Right ventricle myocardium inferior (tissue), 1 donor: ENCODE measurements around the gene FUS. TPM values are rescaled to one million over a fixed set of nuclear protein-coding genes. Genes with fewer than 3 reads are reported as not detected.
A peak's percentile ranks its signal among the peaks of the same experiment; 100 is the strongest.
"Not testable (repeated sequence)": the region's sequence is repeated elsewhere in the genome, so short reads cannot be mapped to it uniquely, and the experiment has no call there.

Source experiments
- ATAC-seq: fragments of 200-7000 bp; cut with Tn5 transposase; one replicate; pipeline ENCODE4 v1.9.1; 2020; ENCODE audit warnings: mild to moderate bottlenecking, moderate library complexity
- DNase-seq: peaks from one replicate; pipeline ENCODE4 v3.0.0; 2021; ENCODE audit errors: missing footprints
- intact Hi-C: fragments of 100-400 bp; cut with DNase I; formaldehyde crosslinking; loops from one replicate; pipeline ENCODE4 v1.11.0; 2022
- total RNA-seq: library from RNA; stranded (reverse); fragmentation: NEBNext Ultra II Directional; extraction: Animal tissue kit (Norgen Biotek cat#: 25700); gene quantifications from one replicate; pipeline ENCODE4 v1.2.1, GENCODE V29; 2021
- donor health status: DM: no; HTN: yes; CAD: no; lungs with severe emphysema.

The FUS gene
- total RNA-seq, 1 donor from 2014 or later = 86.8 TPM

DNA sequence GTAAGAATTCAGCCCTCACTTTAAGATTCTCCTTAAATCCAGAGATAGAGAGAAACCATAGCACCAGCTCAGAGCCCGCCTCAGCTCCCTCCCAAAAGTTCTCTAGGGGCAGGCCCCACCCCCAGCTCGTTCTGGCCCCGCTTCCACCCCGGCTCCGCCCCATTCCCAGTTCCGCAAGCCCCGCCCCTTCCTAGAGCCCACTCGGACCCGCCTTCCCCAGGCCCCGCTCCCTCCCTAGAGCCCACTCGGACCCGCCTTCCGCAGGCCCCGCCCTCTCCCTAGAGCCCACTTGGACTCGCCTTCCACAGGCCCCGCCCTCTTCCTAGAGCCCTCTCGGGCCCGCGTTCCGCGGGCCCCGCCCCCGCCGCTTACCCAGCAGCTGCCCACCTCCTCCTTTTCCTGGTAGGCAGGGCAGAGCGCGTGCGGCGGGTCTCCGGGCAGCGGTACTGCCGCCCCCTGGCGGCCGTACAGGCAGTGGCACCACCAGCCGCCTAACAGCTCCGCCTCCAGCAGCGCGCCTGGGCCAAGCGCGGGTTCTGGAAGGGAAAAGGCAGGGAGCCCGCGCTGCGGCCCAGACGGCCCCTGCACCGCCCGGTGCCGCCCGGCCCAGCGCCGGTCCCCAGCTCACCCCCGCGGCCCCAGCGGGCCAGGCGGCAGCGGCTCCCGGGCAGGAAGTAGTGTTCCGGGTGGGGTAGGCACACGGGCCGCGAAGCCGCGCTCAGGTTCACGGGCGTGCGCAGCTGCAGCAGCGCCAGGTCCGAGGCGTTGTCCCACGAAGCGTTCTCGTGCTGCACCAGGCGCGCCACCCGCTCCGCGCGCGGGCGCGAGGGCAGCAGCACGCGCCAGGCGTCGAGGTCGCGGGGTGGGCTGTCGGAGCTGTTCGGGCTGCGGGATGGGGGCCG is 37.6 kb upstream of the FUS start:
- DNase-seq (peak; percentile 99), ATAC-seq (peak; percentile 98)
- intact Hi-C loops = loop anchor here (1.0 to 2.0 kb wide), 4 partner anchors 36 to 157 kb away; partner anchors contain the start of genes HSD3B7, ZNF646 and ZNF668

DNA sequence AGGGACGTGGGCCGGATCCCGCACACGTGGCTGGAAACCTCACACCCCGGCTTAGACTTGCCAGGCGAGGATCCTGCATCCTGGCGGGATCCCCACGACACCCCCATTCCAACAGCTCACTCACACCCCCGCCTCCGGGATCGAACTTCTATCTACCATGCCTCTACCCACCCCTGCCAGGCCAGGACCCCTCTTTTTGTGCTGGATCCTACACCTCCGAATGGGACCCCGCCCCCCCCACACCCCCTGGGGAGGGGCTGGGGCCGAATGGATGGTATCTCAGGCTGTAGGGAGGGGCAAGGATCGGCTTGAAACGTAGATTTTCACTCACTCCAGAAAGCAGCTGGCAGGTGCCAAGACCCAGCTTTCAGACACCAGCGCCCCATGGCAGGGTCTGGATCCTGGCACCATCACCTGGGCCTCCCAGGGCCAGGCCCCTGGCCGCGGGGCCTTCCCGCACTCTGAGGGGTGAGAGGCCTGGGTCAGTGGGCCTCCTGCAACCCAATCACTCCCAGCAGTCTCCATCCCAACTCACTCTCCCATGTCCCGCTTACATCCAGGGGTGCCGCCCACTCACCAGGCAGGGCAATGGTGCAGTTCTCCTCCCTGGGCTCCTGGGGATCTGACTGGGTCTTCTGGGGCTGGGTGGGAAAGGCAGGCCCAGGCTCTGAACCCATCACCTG is 36.8 kb upstream of the FUS start:
- intact Hi-C loops = loop anchor here (2.0 kb wide), 1 partner anchor 36 kb away; no protein-coding TSS in a partner anchor
- DNase-seq (no peak), ATAC-seq (no peak)

DNA sequence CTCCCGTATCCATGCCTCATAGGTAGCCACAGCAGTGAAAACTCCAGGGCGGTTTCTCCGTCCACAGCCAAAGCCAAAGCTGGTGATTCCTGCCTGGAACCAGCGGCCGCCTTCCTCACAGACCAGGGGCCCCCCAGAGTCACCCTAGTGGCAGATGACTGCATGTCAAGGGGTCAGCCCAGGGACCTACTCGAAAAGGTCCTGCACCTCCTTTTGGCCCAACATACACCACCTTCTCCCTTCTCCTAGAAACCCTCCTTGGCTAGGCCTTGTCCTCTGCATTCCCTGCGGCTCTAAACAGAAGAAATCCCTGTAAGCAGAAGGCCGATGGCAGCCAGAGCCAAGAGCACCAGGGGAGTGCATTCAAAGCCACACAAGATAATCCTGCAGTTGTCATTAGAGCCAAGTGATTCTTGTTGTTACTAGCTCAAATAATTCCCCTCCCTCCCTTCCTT is 36.2 kb upstream of the FUS start:
- DNase-seq = no peak
- intact Hi-C loops = loop anchor here (2.0 kb wide), 1 partner anchor 35 kb away; no protein-coding TSS in a partner anchor
- no peak for ATAC-seq

DNA sequence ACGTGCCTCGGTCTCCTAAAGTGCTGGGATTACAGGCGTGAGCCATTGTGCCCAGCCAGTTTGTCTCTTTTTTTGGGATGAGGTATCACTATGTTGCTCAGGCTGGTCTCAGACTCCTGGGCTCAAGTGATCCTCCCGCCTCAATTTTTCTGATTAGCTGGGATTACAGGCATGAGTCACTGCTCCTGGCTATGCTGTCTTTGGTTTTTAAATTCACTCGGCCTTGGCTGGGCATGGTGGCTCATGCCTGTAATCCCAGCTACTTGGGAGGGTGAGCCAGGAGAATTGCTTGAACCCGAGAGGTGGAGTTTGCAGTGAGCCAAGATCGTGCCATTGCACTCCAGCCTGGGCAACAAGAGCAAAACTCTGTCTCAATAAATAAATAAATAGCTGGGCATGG is 35.5 kb upstream of the FUS start:
- DNase-seq, ATAC-seq, intact Hi-C loops: not testable (repeated sequence)

DNA sequence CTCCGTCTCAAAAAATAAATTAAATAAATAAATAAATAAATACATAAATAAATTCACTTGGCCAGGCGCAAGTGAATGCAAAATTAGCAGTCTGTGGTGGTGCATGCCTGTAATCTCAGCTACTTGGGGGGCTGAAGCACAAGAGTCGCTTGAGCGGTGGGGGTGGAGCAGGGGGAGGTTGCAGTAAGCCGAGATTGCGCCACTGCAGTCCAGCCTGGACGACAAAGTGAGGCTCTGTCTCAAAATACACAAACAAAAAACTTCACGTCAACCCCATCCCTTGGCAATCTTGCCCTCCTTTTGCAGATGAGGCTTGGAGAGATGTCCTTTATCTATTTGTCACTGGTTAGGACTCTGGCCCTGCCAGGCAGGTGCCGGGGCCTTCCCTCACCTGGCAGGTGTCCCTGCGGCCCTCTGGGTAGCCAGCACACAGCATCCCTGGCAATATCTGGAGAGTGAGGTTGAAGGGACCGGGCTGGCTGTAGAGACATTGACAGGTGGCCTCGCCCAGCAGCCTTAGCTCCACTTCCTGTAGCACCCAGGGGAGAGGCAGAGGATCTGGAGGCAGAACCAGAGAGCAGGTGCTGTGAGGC is 34.4 kb upstream of the FUS start:
- intact Hi-C loops = no loop called here
- no peak for ATAC-seq

DNA sequence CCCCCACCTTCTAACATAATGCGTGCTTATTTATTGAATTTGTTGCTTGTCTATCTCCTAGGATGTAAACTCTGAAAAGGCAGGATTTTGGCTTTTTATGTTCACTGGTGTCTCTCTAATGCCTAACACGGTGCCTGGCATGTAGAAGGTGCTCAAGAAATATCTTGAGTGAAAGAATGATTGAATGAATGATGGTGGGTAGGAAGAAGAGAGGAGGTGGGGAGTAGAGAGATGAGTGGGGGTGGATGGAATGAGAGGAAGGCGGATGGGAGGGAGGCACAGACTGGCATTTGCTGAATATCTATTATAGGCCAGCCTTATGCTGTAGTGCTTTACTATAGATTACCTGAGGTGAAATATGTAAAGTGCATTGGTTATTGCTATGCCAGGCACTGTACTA is 32.4 kb upstream of the FUS start:
- intact Hi-C loops = no loop called here
- no peak for ATAC-seq
- DNase-seq = no peak

More for the DNA sequence above, 34.4 kb upstream of the FUS start:
- DNase-seq = no peak

DNA sequence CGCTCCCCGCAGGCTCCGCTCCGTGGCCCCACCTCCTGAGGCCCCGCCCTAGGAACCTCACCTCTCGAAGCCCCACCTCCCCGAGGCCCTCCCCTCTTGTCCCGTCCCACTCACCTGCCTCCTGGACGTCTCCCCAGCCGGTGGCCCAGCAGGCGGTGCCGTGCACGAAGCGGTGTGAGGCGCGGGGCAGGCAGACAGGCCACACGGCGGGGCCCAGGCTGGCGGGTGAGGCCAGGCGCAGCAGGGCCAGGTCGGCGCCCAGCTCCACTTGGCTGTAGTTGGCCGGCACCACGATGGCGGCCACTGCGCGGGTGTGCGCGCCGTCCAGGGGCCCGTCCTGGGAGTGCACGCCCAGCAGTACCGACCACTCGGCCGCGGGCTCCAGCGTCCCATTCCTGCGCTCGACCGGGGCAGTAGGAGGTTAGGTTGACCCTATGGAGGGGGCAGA is 31.6 kb upstream of the FUS start:
- ATAC-seq (no peak), DNase-seq (no peak)
- intact Hi-C loops = no loop called here

DNA sequence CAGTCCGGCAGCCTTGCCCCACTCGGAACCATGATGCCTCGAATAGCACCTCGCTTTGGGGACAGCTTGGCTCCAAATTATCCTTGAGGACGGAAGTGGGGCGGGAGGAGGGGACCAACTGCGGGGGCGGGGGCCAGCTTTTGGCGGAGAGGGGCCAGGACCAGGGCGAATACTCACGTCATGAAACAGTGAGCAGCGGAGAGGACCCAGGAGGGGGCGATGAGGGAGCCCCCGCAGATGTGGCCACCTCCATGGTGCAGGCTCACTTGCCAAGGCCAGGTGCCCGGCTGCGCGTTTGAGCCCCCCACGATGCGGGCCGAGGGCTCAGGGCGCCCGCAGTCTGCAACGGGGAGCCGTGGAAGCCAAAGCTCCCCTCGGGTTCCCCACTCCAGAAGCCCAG is 31.0 kb upstream of the FUS start:
- no peak for DNase-seq
- intact Hi-C loops = no loop called here
- ATAC-seq = no peak

DNA sequence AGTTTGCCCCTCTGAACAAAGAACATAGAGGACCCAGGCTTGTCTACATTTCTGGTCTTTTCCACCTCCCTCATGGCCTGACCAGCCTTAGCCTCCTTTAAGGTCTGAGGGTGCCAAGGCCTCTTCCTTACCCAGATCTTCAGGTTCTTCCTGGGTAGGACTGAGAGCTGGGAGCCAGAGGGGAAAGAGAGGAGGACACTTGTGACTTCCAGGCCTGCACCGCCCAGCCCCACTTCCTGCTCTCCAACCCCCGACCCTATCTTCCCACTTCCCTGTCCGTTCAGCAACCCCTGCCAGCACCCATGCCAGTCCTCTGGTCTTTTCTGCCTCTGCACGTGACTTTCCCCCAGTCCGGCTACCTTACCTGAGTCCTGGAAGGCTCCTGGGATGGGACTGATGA is 30.6 kb upstream of the FUS start:
- DNase-seq (no peak), ATAC-seq (peak; percentile 41)
- intact Hi-C loops = no loop called here

DNA sequence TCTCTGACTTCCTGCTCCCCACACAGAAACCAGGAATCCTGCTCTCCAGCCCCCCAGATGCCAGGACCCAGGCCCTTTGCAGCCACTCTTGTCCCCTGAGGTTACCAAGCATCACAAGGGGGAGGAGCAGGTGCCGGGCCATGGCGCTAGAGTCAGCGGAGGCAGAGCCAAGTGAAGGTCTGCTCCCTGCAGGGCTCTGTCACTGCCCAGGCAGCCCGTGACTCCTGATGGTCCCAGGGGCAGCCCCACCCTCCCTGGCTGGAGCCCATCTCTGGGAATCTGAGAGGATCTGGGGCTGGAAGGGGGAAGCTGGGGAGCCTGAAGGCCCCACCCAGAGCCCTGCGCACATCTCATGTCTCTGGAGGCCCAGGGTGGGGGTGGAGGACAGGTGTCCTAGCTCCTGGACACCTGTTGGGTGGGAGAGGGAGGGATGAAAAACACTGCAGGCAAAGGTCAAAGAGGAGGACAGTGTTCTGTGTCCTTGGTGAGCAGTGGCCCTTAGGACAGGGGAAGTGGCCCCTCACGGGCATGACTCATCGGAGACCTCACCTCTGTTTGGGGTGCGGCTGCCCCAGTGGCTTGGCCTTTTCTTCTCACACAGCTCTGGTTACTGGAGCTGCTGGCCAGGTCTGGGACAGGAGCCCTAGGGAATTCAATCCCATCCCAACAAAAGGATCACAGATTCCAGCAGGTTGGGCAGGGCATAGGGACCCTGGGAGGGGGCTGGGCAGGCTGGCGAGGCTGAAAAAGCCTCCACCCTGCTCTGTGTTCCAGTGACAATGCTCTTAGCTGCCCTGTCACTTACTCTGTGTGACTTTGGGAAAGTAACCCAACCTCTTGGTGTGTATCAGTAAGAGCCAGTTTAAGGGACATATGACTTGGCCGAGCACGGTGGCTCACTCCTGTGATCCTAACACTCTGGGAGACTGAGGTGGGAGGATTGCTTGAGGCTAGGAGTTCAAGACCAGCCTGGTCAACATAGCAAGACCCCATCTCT is 29.7 kb upstream of the FUS start, which contains the start of gene PRSS36:
Gene PRSS36 (minus strand): TSS at position 173 of the 997 bp plus-strand sequence. CDS start 31 bp downstream, at position 142.
- ATAC-seq (no peak), DNase-seq (no peak)
- intact Hi-C loops = no loop called here

DNA sequence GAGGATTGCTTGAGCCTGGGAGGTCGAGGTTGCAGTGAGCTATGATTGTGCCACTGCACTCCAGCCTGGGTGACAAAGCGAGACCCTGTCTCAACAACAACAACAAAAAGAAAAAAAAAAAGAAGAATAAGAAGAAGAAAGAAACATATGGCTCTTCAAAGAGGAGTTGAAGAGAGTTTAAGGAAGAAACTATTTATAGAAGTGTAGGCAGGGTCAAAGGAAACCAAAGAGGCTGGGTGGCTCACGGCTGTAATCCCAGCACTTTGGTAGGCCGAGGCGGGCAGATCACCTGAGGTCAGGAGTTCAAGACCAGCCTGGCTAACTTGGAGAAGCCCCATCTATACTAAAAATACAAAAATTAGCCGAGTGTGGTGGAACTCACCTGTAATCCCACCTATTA is 29.0 kb upstream of the FUS start:
- intact Hi-C loops, DNase-seq, ATAC-seq: not testable (repeated sequence)

DNA sequence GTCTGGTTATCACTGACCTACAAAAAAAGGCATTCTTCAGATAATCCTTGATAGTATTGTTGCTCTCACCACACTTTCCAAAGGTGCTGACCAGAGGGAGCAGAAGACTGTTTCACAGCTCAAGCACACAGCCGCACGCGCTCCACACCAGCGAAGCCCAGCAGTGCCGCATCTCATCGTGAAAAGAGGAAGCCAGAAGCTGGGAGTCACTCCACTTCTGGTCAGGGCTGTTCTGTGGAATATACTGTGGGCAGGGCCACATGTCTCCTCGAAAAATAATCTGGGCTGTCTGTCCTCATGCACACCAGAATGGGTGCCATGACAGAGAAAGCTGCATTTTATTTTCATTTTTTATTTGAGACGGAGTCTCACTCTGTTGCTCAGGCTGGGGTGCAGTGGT is 22.8 kb upstream of the FUS start:
- DNase-seq (no peak), ATAC-seq (peak; percentile 50)
- intact Hi-C loops = no loop called here

DNA sequence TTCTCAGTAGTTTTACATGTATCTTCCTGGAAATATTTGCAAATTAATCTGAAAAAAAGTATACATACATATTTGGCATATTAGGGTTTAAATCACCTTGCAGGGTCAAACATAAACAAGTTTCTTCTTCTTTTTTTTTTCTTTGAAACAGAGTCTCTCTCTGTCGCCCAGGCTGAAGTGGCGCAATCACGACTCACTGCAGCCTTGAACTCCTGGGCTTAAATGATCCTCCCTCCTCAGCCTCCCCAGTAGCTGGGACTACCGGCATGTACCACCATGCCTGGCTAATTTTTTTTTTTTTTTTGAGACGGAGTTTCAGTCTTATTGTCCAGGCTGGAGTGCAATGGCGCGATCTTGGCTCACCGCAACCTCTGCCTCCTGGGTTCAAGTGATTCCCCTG is 12.6 kb upstream of the FUS start:
- no peak for ATAC-seq
- no peak for DNase-seq
- intact Hi-C loops = no loop called here

DNA sequence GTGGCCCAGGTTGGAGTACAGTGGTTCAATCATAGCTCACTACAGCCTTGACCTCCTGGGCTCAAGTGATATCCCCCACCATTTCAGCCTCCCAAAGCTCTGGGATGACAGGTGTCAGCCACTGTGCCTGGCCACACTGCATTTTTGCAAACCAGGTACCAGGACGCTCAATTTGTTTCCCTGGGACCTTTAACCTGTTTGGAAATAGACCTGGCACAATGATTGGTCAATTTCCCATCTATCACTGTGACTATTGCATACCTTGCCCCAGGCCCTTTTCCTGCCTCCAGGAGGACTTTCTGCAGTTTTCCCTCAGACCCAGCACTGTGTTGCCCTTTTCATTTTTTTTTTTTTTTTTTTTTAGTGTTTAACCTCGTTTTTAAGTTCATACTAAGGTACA is 11.1 kb upstream of the FUS start:
- intact Hi-C loops = no loop called here

DNA sequence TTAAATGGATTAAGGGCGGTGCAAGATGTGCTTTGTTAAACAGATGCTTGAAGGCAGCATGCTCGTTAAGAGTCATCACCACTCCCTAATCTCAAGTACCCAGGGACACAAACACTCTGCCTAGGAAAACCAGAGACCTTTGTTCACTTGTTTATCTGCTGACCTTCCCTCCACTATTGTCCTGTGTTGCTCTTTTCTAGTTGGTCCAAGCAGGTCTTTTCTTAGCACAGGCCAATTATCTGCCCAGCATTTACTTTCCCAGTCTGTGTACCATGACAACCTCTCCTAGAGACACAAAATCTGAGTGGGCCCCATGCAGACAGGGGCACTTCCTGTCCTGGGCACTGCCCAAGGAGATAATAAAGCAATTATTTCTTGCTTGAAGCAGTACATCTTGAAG is 9.9 kb upstream of the FUS start:
- intact Hi-C loops, DNase-seq: not testable (repeated sequence)
- ATAC-seq = peak; percentile 95

More for the DNA sequence above, 11.1 kb upstream of the FUS start:
- ATAC-seq = no peak
- no peak for DNase-seq

DNA sequence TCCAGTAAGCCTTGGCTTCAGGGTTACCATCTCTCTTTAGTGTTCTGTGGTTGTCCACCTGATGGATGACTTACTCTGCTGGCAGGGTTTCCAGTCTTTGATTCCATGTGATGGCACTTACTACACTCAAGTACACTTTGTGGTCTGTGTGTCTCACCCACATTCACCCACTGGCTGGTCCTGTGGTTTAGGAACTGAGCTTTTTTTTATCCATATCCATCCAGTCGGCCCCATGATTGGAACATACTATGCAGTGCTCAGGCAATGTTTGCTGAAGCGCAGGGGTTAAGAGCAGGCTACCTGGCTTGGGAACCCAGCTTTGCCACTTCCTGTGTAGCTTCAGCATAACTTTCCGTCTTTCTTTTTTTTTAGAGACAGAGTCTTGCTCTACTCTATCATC is 2.8 kb upstream of the FUS start:
- DNase-seq (no peak), ATAC-seq (no peak)
- intact Hi-C loops = no loop called here

DNA sequence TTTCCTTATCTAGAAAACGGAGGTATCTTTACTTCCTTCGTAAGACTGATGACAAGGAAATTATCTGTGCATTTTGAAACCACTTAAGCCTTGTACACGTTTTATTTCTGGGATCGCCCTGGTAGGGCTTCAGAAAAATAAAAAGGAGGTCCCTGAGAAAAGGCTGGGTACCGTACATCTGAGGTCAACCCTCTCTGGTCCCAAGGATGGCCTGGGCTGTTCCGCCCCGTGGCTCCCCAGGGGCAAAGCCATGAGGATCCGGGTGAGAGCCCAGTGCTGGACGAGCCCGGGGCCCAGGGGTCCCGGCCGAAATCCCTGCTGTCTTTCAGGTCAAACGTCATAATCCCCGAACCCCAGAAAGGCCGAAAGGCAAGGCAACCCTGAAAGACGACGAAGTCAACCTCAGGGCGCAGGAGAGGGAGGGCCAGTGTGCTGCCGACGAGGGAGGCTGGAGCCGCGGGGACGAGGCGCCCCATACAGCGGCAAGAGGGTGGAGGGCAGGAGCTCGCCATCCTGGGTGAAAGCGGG is 656 bp upstream of the FUS start:
- intact Hi-C loops = loop anchor here (2.0 kb wide), 1 partner anchor 36 kb away; no protein-coding TSS in a partner anchor
- ATAC-seq (no peak), DNase-seq (no peak)
